Skin epidermis (tissue), 12 donors: Measurements from ENCODE around the gene HERC5.
"Not testable (repeated sequence)": the region's sequence is repeated elsewhere in the genome, so short reads cannot be mapped to it uniquely, and the experiment has no call there.

Source experiments
- H3K27ac ChIP-seq, 21 experiments: fragments of 200-600 bp; sonication (generic) in 11 of 21; one replicate each; pipeline ENCODE4 v1.5.0; 2020; ENCODE audit warnings: mild to moderate bottlenecking in 3 of 21, inconsistent platforms in 2 of 21, moderate library complexity in 2 of 21
- H3K4me3 ChIP-seq, 7 experiments: fragments of 200-600 bp; sonication (generic) in 2 of 7; one replicate each; pipeline ENCODE4 v1.5.0; 2020; ENCODE audit warnings: inconsistent platforms in 2 of 7, mild to moderate bottlenecking in 2 of 7, moderate library complexity in 1 of 7

The HERC5 gene

GRCh38 chr4:88456670-88457306, at the start of gene HERC5:
Gene HERC5, plus strand, starts transcription at chr4:88457119. Its CDS starts 151 bp downstream, at chr4:88457270.
- Histone ChIP-seq H3K4me3 (peak within 1 kb of the TSS; percentile 46 to 80 (median 69)), H3K27ac (peak within 1 kb of the TSS in 20 of 21 experiments; percentile 8 to 82 (median 67))

GRCh38 chr4:88409206-88409605, 47.7 kb upstream of the HERC5 start:
- Histone ChIP-seq H3K4me3 (no peak overlapping the region), H3K27ac (no peak overlapping the region)

- Histone ChIP-seq H3K27ac (no peak overlapping the region), H3K4me3 (no peak overlapping the region)
Observed at GRCh38 chr4:88409789-88410188, 47.1 kb upstream of the HERC5 start.

GRCh38 chr4:88411491-88412096, 45.3 kb upstream of the HERC5 start:
- no peak overlapping the region for H3K27ac ChIP-seq
- no peak overlapping the region for H3K4me3 ChIP-seq

- Histone ChIP-seq H3K4me3 (no peak overlapping the region), H3K27ac (no peak overlapping the region)
Observed at GRCh38 chr4:88413801-88414200, 43.1 kb upstream of the HERC5 start.

GRCh38 chr4:88414755-88415154, 42.2 kb upstream of the HERC5 start:
- Histone ChIP-seq H3K4me3 (no peak overlapping the region), H3K27ac (no peak overlapping the region)

GRCh38 chr4:88415982-88416381, 40.9 kb upstream of the HERC5 start:
- H3K27ac ChIP-seq, result no peak overlapping the region
- no peak overlapping the region for H3K4me3 ChIP-seq

- no peak overlapping the region for H3K27ac ChIP-seq
- H3K4me3 ChIP-seq, result no peak overlapping the region
Observed at GRCh38 chr4:88418411-88418810, 38.5 kb upstream of the HERC5 start.

- H3K27ac ChIP-seq, result no peak overlapping the region
- H3K4me3 ChIP-seq, result no peak overlapping the region
Observed at GRCh38 chr4:88419874-88420273, 37.0 kb upstream of the HERC5 start.

GRCh38 chr4:88420844-88421243, 36.1 kb upstream of the HERC5 start:
- no peak overlapping the region for H3K4me3 ChIP-seq
- no peak overlapping the region for H3K27ac ChIP-seq

- Histone ChIP-seq H3K27ac (no peak overlapping the region), H3K4me3 (no peak overlapping the region)
Observed at GRCh38 chr4:88422403-88422802, 34.5 kb upstream of the HERC5 start.

GRCh38 chr4:88429401-88429800, 27.5 kb upstream of the HERC5 start:
- H3K27ac ChIP-seq, result no peak overlapping the region
- no peak overlapping the region for H3K4me3 ChIP-seq

- Histone ChIP-seq H3K27ac (no peak overlapping the region), H3K4me3 (no peak overlapping the region)
Observed at GRCh38 chr4:88435987-88436693, 20.8 kb upstream of the HERC5 start.

GRCh38 chr4:88437873-88438272, 19.0 kb upstream of the HERC5 start:
- not testable (repeated sequence) for H3K4me3 ChIP-seq, H3K27ac ChIP-seq

GRCh38 chr4:88439161-88439760, 17.7 kb upstream of the HERC5 start:
- no peak overlapping the region for H3K4me3 ChIP-seq
- peak overlapping the region in 3 of 21 experiments; percentile 1 to 26 (median 16) for H3K27ac ChIP-seq

- H3K27ac ChIP-seq, result no peak overlapping the region
- no peak overlapping the region for H3K4me3 ChIP-seq
Observed at GRCh38 chr4:88440146-88440545, 16.8 kb upstream of the HERC5 start.

GRCh38 chr4:88441696-88442095, 15.2 kb upstream of the HERC5 start:
- Histone ChIP-seq H3K4me3 (no peak overlapping the region), H3K27ac (no peak overlapping the region)

- Histone ChIP-seq H3K4me3 (no peak overlapping the region), H3K27ac (no peak overlapping the region)
Observed at GRCh38 chr4:88442689-88443191, 14.2 kb upstream of the HERC5 start.

GRCh38 chr4:88443486-88443885, 13.4 kb upstream of the HERC5 start:
- H3K4me3 ChIP-seq, result no peak overlapping the region
- no peak overlapping the region for H3K27ac ChIP-seq

- Histone ChIP-seq H3K4me3 (no peak overlapping the region), H3K27ac (no peak overlapping the region)
Observed at GRCh38 chr4:88445252-88445651, 11.7 kb upstream of the HERC5 start.

GRCh38 chr4:88446124-88446523, 10.8 kb upstream of the HERC5 start:
- Histone ChIP-seq H3K4me3 (no peak overlapping the region), H3K27ac (no peak overlapping the region)
